ENCODE data around the gene ZNF653.
"Not testable (repeated sequence)": the region's sequence is repeated elsewhere in the genome, so short reads cannot be mapped to it uniquely, and the experiment has no call there.

The ZNF653 gene

GRCh38 chr19:11480715-11481533, 24.7 kb downstream of the ZNF653 start, which contains the start of gene ELAVL3:
TSS of gene ELAVL3 (minus strand) at chr19:11481046. CDS start at chr19:11480608, 438 bp downstream.
- FAIRE-seq = no peak

GRCh38 chr19:11479898-11480714, 25.5 kb downstream of the ZNF653 start:
- no peak for FAIRE-seq

- FAIRE-seq = no peak
Measured at GRCh38 chr19:11479090-11479897, 26.3 kb downstream of the ZNF653 start.

GRCh38 chr19:11478167-11479089, 27.2 kb downstream of the ZNF653 start:
- no peak for FAIRE-seq

GRCh38 chr19:11475861-11476260, 29.8 kb downstream of the ZNF653 start:
- FAIRE-seq = no peak

- FAIRE-seq = not testable (repeated sequence)
Measured at GRCh38 chr19:11475343-11475742, 30.3 kb downstream of the ZNF653 start.

- no peak for FAIRE-seq
Measured at GRCh38 chr19:11473725-11474124, 31.9 kb downstream of the ZNF653 start.

- FAIRE-seq = not testable (repeated sequence)
Measured at GRCh38 chr19:11468266-11468845, 37.3 kb downstream of the ZNF653 start.

- no peak for FAIRE-seq
Measured at GRCh38 chr19:11465600-11465999, 40.0 kb downstream of the ZNF653 start.

- no peak for FAIRE-seq
Measured at GRCh38 chr19:11464333-11465265, 41.0 kb downstream of the ZNF653 start.

- no peak for FAIRE-seq
Measured at GRCh38 chr19:11463391-11463790, 42.2 kb downstream of the ZNF653 start.

GRCh38 chr19:11461453-11461852, 44.2 kb downstream of the ZNF653 start:
- no peak for FAIRE-seq

- FAIRE-seq = no peak
Measured at GRCh38 chr19:11460207-11460606, 45.4 kb downstream of the ZNF653 start.

- FAIRE-seq = not testable (repeated sequence)
Measured at GRCh38 chr19:11458912-11459311, 46.7 kb downstream of the ZNF653 start.

- FAIRE-seq = no peak
Measured at GRCh38 chr19:11458236-11458900, 47.3 kb downstream of the ZNF653 start.

- no peak for FAIRE-seq
Measured at GRCh38 chr19:11457831-11458230, 47.8 kb downstream of the ZNF653 start.

GRCh38 chr19:11457115-11457514, 48.5 kb downstream of the ZNF653 start:
- no peak for FAIRE-seq

GRCh38 chr19:11456659-11457058, 49.0 kb downstream of the ZNF653 start:
- FAIRE-seq = no peak

- not testable (repeated sequence) for FAIRE-seq
Measured at GRCh38 chr19:11455233-11455554, 50.4 kb downstream of the ZNF653 start.
